GM18519 (cell line): Measurements from ENCODE around the gene RAB4B.
"Not testable (repeated sequence)": the region's sequence is repeated elsewhere in the genome, so short reads cannot be mapped to it uniquely, and the experiment has no call there.

Experiments used
- ATAC-seq: cut with Tn5 transposase; IDR thresholded peaks from one replicate; pipeline ENCODE4 v1.9.1; 2021; ENCODE audit warnings: mild to moderate bottlenecking, moderate library complexity; ENCODE audit not compliant: unreplicated experiment, low FRiP score

RAB4B gene

DNA sequence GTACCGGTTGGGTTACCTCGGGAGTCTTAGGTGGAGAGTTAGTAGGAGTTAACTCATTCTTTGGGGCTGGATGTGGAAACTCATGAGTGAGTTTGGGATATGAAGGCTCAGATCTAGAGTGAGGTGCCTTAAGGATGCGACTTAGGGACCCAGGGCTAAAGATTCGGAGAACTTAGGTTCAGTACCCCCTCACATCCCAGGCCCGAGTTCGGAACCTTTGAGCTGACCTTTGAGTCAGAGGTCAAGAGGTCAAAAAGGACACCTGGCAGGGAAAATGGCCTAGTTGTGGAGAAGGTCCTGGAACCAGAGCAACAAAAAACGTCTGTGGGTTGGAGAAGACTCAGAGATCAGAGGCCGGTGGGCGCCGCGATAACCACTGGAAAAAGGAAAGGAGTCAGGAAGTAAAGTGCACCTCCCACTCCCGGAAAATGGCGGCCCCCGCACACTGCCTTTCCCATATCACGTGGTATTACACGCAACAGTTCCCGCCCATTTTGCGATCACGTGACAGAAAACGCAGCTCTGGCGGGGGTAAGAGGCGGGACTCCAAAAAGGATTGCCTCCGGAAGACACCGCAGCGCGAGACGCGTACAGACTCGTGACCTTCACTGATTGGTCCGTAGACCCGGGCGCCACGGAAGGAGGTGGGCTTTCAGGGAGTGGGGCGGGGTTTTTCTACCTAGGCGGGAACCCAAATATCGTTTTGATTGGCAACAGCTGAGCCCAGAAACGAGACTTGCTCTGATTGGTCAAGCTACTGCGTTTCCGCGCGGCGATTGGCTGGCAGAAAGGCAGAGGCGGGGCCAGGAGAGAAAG is 27.8 kb upstream of the RAB4B start, which contains the start of gene ACTMAP:
Gene ACTMAP, minus strand, starts transcription at position 420 of the 816 bp plus-strand sequence. CDS start 674 bp downstream, outside the sequence.
- ATAC-seq, result peak; percentile 77

- peak; percentile 41 for ATAC-seq
Measured at GRCh38 chr19:40750874-40751537, 27.0 kb upstream of the RAB4B start, which contains the start of gene SNRPA. TSS of gene SNRPA (plus strand) at chr19:40751203. CDS start at chr19:40751409, 206 bp downstream.

- no peak for ATAC-seq
Measured at GRCh38 chr19:40752257-40752781, 25.7 kb upstream of the RAB4B start.

- no peak for ATAC-seq
Measured at GRCh38 chr19:40754611-40755247, 23.3 kb upstream of the RAB4B start.

DNA sequence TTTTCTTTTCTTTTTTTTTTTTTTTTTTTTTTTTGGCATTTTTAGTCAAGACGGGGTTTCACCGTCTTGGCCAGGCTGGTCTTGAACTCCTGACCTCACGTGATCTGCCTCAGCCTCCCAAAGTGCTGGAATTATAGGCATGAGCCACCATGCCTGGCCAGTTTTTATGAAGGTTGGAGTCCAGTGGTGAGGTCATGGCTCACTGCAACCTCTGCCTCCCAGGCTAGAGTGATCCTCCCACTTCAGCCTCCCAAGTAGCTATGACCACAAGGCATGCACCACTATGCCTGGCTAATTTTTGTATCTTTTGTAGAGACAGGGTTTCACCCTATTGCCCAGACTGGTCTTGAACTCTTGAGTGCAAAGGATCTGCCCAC is 22.8 kb upstream of the RAB4B start:
- ATAC-seq, result no peak

DNA sequence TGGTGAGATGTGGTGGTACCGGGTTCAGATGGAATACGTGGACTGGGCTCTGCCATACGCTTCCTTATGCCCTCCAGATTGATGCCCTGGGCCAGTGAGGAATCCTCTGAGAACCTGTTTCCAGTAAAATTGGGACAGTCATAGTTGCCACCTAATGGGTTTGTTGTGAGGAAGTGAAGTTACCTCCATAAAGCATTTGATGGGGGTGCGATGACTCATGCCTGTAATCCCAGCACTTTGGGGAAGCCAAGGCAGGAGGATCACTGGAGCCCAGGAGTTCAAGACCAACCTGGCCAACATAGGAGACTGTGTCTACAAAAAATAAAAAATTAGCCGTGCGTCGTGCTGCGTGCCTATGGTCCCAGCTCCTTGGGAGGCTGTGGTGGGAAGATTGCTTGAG is 22.3 kb upstream of the RAB4B start:
- ATAC-seq, result no peak

DNA sequence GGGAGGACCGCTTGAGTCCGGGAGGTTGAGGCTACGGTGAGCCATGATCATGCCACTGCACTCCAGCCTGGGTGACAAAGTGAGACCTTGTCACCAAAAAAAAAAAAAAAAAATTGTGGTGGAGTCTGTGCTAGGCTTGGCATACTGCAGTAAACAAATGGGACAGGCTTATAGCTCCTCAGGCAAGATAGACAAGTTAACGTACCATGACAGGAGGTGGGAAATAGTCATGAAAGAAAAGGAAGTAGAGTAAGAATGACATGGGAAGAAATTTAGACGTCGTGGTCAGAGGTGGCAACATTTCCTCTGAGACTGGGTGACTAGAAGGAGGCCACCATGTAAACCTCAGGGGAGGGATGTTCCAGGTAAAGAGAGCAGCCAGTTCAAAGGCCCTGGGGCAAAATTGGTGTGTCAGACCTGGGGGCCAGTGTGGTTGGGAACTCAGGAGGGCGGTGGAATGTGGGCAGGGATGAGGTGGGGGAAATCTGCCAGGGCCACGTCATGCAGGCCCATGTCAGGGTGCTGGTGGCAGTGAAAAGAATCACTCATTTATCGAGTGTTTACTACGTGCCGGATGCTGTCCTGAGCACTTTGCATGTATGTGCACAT is 21.4 kb upstream of the RAB4B start:
- ATAC-seq, result no peak

- no peak for ATAC-seq
Measured at GRCh38 chr19:40758491-40758890, 19.6 kb upstream of the RAB4B start.

DNA sequence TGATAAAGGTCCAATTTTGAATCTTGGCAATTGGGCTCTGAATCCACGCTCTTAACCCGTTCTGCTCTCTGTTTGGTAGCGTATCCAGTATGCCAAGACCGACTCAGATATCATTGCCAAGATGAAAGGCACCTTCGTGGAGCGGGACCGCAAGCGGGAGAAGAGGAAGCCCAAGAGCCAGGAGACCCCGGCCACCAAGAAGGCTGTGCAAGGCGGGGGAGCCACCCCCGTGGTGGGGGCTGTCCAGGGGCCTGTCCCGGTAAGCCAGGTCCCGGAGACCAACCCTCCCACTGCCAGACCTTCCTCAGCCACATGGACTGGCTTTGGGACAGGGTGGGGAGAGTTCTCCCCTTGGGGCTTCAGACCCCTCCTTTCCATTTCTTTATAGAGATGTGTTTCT is 18.7 kb upstream of the RAB4B start:
- no peak for ATAC-seq

DNA sequence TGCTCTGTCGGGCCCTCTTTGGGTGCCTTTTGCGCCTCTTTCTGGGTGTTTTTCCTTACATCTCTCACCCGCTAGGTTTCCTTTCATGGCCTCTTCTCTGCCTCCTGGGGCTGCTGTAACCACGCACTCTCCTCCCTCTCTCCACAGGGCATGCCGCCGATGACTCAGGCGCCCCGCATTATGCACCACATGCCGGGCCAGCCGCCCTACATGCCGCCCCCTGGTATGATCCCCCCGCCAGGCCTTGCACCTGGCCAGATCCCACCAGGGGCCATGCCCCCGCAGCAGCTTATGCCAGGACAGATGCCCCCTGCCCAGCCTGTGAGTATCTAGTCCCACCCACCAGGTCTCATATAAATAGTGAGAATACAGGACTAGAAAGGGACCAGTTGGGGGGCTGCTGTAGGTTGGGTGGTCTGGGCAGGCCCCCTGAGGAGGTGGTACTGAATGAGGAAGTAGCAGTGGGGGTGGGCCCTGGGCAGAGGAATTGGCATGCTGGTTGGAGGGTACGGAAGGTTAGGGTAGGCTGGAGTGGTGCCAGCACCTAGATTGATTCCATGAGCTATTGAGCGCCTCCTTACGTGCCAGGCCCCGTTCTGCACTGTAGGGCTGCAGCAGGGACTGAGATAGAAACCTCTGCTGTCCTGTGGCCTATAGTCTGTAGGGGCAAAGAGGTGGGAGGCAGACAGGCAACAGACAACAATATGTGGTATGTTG is 15.1 kb upstream of the RAB4B start:
- no peak for ATAC-seq

GRCh38 chr19:40763526-40763925 is 14.5 kb upstream of the RAB4B start:
- ATAC-seq, result no peak

DNA sequence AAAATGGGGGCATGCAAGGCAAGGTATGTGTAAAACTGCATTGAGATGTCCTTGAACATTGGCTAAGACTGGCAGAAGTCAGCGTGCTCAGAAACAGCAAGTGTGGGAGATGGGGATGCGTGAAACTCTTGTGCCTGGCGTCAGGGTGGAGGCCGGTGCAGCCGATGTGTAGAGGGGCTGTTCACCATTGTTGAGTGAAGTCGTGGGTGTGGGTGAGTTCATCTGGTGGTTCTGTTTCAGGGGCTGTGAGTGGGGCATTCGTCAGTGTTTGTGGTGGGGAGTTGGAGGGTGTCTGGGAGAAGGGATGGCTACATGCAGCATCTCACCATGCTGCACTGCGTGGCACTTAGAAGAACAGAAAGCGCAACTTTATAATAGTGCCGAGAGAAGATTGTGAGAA is 14.1 kb upstream of the RAB4B start:
- no peak for ATAC-seq

DNA sequence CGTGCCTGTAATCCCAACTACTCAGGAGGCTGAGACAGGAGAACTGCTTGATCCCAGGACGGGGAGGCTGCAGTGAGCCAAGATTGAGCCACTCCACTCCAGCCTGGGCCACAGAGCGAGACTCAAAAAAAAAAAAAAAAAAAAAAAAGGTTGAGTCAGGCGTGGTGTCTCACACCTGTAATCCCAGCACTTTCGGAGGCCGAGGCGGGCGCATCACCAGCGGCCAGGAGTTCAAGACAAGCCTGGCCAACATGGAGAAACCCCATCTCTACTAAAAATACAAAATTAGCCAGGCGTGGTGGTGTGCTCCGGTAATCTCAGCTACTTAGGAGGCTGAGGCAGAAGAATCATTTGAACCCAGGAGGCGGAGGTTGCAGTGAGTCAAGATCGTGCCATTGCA is 11.7 kb upstream of the RAB4B start:
- not testable (repeated sequence) for ATAC-seq

GRCh38 chr19:40768869-40769268 is 9.2 kb upstream of the RAB4B start:
- ATAC-seq, result no peak

DNA sequence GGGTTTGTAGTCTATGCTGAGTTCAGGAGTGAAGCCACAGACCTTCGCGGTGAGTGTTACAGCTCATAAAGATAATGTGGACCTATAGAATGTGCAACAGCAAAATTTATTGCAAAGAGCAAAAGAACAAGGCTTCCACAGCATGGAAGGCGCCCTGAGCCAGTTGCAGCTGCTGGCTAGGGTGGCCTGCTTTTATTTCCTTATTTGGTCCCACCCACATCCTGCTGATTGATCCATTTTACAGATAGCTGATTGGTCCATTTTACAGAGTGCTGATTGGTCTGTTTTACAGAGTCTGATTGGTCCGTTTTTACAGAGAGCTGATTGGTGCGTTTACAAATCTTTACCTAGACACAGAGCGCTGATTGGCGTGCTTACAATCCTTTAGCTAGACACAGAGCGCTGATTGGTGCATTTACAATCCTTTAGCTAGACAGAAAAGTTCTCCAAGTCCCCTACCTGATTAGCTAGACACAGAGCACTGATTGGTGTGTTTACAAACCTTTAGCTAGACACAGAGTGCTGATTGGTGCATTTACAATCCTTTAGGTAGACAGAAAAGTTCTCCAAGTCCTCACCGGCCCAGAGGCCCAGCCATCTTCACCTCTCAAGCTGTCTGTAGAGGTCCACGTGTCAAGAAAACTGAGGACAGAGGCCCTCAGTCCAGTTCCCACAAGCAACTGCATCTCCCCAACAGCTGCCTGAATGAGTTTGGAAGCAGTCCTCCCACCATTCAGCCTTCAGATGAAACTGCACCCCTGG is 6.8 kb upstream of the RAB4B start:
- not testable (repeated sequence) for ATAC-seq

- ATAC-seq, result no peak
Measured at GRCh38 chr19:40774916-40775631, 3.0 kb upstream of the RAB4B start, which contains the start of gene MIA. TSS of gene MIA (plus strand) at chr19:40775521. CDS start at chr19:40775543, 22 bp downstream.

DNA sequence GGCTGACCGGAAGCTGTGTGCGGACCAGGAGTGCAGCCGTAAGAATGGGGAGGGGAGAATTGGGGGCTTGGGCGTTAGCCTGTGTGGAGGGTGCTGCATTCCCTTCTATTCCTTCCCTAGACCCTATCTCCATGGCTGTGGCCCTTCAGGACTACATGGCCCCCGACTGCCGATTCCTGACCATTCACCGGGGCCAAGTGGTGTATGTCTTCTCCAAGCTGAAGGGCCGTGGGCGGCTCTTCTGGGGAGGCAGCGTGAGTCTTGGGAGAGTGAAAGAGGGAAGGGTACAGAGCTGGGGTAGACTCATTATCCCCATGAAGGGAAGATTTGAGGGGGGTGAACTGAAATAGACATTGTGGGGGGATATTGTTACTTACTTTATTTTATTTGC is 2.4 kb upstream of the RAB4B start:
- ATAC-seq, result no peak

DNA sequence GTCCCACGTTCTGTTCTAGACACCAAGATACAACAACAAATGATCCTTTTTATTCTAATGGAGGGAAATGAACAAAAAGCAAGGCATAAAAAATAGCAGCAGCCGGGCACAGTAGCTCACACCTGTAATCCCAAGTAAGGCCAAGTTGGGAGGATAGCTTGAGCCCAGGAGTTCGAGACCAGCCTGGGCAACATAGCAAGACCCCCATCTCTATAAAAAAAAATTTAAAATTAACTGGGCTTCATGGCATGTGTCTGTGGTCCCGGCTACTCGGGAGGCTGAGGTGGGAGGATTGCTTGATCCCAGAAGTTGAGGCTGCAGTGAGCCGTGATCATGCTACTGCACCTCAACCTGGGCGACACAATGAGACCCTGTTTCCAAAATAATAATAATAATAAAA is 1.7 kb upstream of the RAB4B start:
- ATAC-seq, result no peak
